NCI-H2107 treated with DMSO at 0.1 percent for 48 hours (cell line): ENCODE measurements around the gene RELA.
"Not testable (repeated sequence)": the region's sequence is repeated elsewhere in the genome, so short reads cannot be mapped to it uniquely, and the experiment has no call there.

Source experiments
- DNase-seq: peaks from one replicate; lab custom pipeline; 2025; ENCODE audit not compliant: unreplicated experiment; lab: John Stamatoyannopoulos, UW

Gene RELA

GRCh38 chr11:65649656-65650546, 12.8 kb downstream of the RELA start:
- no peak for DNase-seq

GRCh38 chr11:65648997-65649493, 13.7 kb downstream of the RELA start:
- DNase-seq: no peak

DNA sequence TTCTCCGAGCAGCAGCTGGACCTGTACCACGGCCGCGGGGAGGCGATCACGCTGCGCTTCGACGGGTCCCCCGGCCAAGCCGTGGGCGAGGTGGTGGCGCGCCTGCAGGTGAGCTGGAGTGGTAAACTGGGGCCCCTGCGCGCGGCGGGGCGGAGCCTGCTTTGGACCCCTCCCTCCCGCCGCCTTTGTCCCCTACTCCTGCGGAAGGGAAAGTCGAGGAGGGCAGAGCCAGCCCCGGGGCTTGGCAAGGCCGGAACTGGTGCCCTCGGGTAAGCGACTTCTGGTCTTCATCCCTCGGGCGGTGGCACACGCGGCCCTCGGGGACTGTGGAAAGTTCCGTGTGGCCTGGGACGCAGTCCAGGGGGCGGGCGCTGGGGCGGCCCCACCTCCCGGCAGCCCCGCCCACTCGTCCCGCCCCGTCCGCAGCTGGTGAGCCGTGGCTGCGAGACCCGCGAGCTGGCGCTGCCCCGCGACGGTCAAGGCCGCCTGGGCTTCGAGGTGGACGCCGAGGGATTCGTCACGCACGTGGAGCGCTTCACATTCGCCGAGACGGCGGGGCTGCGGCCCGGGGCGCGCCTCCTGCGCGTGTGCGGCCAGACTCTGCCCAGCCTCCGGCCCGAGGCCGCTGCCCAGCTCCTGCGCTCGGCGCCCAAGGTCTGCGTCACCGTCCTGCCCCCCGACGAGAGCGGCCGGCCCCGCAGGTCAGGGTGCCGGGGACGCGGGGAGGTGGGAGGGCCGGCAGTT, 15.6 kb downstream of the RELA start:
- DNase-seq: no peak

DNA sequence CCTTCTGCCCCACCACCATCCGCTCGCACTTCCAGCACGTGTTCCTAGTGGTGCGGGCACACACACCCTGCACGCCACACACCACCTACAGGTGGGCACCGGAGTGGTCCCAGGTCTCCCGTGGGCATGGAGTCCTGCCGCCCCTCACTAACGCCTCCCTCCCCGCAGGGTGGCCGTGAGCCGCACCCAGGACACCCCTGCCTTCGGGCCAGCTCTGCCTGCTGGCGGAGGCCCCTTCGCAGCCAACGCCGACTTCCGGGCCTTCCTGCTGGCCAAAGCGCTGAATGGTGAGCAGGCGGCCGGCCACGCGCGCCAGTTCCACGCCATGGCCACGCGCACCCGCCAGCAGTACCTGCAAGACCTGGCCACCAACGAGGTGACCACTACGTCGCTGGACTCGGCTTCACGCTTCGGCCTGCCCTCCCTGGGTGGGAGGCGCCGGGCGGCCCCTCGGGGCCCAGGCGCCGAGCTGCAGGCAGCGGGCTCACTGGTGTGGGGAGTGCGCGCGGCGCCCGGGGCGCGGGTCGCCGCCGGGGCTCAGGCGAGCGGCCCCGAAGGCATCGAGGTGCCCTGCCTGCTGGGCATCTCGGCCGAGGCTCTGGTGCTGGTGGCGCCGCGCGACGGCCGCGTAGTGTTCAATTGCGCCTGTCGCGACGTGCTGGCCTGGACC, 16.3 kb downstream of the RELA start:
- DNase-seq: no peak

GRCh38 chr11:65645710-65646109, 17.0 kb downstream of the RELA start:
- DNase-seq: no peak

GRCh38 chr11:65644837-65645236, 17.9 kb downstream of the RELA start:
- DNase-seq: no peak

GRCh38 chr11:65643971-65644370, 18.7 kb downstream of the RELA start:
- DNase-seq: no peak

DNA sequence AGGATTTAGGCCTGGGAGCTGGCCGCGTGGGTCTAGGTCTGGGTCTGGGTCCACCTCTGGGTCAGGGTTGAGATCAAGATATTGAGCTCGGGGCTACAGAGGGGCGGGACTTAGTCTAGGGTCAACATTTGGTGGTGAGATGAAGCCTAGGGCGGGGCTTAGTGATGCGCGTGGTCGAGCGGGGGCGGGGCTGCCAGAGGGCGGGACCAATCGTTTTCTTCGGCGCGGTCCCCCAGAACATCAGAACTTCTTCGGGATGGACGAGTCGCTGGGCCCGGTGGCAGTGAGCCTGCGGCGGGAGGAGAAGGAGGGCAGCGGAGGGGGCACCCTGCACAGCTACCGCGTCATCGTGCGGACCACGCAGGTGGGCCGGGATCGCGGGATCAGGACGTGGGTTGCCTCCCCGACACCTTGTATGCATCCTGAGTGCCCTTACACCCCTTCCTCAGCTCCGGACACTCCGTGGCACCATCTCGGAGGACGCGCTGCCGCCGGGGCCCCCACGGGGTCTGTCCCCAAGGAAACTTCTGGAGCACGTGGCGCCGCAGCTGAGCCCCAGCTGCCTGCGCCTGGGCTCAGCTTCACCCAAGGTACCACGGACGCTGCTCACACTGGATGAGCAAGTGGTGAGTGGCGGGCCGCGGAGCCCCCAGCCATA, 20.6 kb downstream of the RELA start:
- no peak for DNase-seq

- DNase-seq: no peak
Observed at GRCh38 chr11:65641297-65642013, 21.3 kb downstream of the RELA start.

DNA sequence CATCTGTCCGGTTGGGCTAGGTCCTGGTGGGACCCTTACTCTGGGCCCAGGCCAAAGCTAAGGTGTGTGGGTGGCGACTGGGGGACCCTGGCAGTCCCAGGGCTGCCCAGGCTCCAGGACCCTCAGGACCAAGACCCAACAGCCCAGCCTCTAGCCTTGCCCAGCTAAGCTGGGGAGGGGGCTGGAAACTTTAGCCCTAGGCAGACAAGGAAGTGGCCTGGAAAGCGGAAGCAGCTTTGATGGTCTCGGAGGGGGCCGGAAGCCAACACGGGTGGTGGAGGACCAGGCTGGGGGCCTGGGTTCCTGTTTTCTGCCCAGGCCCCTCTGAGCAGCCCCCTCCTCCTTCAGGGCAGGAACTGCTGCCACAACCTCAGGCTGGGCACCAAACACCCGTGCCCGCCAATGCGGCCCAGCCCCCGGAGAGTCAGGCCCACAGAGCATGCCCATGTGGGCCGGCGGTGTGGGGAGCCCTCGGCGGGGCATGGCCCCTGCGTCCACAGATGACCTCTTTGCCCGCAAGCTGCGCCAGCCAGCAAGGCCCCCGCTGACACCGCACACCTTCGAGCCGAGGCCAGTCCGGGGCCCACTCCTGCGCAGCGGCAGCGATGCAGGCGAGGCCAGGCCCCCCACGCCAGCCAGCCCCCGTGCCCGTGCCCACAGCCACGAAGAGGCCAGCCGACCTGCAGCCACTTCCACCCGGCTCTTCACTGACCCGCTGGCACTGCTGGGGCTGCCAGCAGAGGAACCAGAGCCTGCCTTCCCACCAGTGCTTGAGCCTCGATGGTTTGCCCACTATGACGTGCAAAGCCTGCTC, 22.0 kb downstream of the RELA start:
- no peak for DNase-seq

GRCh38 chr11:65639623-65640482, 22.9 kb downstream of the RELA start:
- DNase-seq: peak; percentile 77

GRCh38 chr11:65639228-65639597, 23.5 kb downstream of the RELA start:
- not testable (repeated sequence) for DNase-seq

- DNase-seq: no peak
Observed at GRCh38 chr11:65637794-65638419, 24.8 kb downstream of the RELA start, which contains the start of gene SIPA1. Gene SIPA1, plus strand, starts transcription at chr11:65638101. Its CDS starts 2,821 bp downstream, at chr11:65640922.

GRCh38 chr11:65637032-65637557, 25.6 kb downstream of the RELA start:
- DNase-seq: no peak

DNA sequence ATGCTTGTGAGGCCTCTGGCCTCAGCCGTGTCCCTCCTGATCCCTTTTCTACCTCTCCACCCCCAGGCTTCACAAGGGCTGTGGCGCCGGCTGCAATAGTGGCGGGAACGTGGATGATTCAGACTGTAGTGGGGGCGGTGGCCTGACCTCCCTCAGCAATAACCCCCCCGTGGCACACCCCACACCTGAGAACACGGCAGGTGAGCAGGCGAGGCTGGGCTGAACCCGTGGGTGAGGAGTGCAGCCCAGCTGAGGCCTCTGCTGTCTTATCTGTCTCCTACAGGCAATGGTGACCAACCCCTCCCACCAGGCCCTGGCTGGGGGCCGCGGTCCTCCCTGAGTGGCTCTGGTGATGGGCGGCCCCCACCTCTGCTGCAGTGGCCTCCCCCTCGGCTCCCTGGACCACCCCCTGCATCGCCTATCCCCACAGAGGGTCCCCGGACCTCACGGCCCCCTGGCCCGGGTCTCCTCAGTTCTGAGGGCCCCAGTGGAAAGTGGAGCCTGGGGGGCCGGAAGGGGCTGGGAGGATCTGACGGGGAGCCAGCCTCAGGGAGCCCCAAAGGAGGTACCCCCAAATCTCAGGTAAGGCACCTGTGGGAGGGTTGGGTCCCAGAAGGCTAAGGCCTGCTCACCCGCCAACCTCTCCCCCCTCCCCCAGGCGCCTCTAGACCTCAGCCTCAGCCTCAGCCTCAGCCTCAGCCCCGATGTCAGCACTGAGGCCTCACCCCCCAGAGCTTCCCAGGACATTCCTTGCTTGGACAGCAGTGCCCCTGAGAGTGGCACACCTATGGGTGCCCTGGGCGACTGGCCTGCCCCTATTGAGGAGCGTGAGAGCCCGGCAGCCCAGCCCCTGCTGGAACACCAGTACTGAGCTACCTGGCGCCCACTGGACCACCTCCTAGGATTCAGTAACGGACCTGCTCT, 26.3 kb downstream of the RELA start:
- DNase-seq: no peak

GRCh38 chr11:65634905-65635731, 27.6 kb downstream of the RELA start:
- DNase-seq: no peak
